AG04449 (cell line): Measurements from ENCODE around the gene VTA1.

Experiments used
- CTCF ChIA-PET: fragments of 350-600 bp; formaldehyde crosslinking; extraction: SDS; loops from one replicate; lab custom pipeline; 2021; ENCODE audit warnings: antibody characterized with exemption; lab: Yijun Ruan, JAX
- POLR2A ChIA-PET: fragments of 400-600, 350-600 bp; formaldehyde crosslinking; extraction: SDS; loops from one replicate; lab custom pipeline; 2020; ENCODE audit warnings: antibody characterized with exemption, inconsistent platforms; lab: Yijun Ruan, JAX
- DNase-seq: peaks from one replicate; pipeline ENCODE4 v3.0.0-alpha.2; 2010; ENCODE audit warnings: low read depth, low spot score
- H3K4me3 ChIP-seq: 2 replicates; pipeline ENCODE4 v1.5.1; 2011; ENCODE audit warnings: low read depth, mild to moderate bottlenecking, control low read depth, low read length
- TF ChIP-seq, protein P1 (sequence below): IDR thresholded peaks from one replicate; pipeline ENCODE4 v1.5.1; 2011; ENCODE audit warnings: mild to moderate bottlenecking, moderate library complexity, low read length, control low read depth, inconsistent platforms; ENCODE audit not compliant: insufficient read depth; ENCODE audit errors: missing control alignments

The VTA1 gene

DNA sequence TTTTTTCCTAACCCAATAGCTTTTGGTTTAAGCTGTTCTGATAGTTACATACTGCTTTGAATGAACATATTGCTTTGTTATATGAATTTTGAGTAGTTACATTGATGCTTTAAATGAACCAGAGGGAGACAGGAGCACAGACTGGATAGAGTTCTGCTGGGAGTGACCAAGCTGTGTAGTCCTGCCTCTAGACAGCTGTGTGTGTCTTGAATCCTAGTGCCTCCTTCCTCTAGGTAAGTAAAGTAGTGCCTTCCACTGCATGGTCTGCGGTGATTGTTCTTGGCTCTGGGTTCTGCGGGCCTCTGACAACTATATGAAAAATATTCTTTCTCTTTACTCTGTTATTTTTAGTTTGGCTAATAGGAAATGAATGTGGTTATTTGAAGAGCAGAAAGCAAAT lies 108.7 kb downstream of the VTA1 start:
- TF ChIP-seq, protein P1, sequence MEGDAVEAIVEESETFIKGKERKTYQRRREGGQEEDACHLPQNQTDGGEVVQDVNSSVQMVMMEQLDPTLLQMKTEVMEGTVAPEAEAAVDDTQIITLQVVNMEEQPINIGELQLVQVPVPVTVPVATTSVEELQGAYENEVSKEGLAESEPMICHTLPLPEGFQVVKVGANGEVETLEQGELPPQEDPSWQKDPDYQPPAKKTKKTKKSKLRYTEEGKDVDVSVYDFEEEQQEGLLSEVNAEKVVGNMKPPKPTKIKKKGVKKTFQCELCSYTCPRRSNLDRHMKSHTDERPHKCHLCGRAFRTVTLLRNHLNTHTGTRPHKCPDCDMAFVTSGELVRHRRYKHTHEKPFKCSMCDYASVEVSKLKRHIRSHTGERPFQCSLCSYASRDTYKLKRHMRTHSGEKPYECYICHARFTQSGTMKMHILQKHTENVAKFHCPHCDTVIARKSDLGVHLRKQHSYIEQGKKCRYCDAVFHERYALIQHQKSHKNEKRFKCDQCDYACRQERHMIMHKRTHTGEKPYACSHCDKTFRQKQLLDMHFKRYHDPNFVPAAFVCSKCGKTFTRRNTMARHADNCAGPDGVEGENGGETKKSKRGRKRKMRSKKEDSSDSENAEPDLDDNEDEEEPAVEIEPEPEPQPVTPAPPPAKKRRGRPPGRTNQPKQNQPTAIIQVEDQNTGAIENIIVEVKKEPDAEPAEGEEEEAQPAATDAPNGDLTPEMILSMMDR: no peak
- no peak overlapping the region for H3K4me3 ChIP-seq
- DNase-seq: no peak
- ChIA-PET POLR2A (no interaction called here), CTCF (interaction anchor here (0.6 to 0.8 kb wide), 2 partner anchors 8 to 22 kb away, joined by 3 read pairs; no protein-coding TSS in a partner anchor)

DNA sequence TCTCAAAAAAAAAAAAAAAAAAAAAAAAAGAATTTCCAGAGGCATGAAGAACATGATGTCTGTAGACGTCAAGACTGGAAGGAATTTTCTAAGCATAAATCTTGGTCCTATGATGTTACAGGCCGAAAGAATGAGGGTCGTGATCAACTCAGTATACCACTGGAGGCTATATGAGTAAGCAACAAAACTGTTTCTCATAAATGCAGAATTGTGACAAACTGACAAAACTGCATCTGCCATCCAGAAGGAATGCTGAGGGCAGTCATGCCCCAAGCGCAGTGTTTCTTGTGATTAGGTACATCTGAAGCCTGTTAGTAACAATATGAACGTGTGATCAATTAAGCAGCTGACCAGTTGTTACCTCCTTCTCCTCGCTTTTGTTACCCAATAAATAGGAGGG lies 111.2 kb downstream of the VTA1 start:
- POLR2A ChIA-PET: no interaction called here
- DNase-seq: no peak
- no peak overlapping the region for H3K4me3 ChIP-seq
- TF ChIP-seq, protein P1: no peak
- CTCF ChIA-PET: no interaction called here

DNA sequence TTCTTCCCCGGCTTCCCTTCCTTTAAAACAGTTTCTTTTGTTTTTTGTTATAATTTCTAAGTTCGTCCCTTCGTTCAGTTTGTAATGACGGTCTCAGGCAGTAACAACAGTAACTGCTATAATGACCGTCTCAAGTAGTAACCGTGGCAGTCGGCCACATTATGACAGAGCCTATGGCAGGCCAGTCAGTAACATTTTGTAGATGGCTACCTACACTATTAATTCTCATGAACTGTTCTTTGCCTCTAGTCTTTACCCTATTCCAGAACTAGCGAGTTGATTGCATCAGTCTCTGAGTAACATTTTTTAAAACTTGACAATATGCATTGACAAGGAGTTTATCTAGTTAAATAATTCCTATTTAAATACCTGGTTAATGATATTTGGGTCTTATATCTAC lies 111.7 kb downstream of the VTA1 start:
- DNase-seq: no peak
- POLR2A ChIA-PET: no interaction called here
- TF ChIP-seq, protein P1: no peak
- CTCF ChIA-PET: no interaction called here
- no peak overlapping the region for H3K4me3 ChIP-seq

- ChIA-PET CTCF (interaction anchor here (1.7 kb wide), 1 partner anchor 53 kb away, joined by 6 read pairs; no protein-coding TSS in a partner anchor), POLR2A (no interaction called here)
- no peak overlapping the region for H3K4me3 ChIP-seq
- no peak for DNase-seq
- TF ChIP-seq, protein P1: no peak
These were observed 113.7 kb downstream of the VTA1 start for GRCh38 chr6:142260748-142261147.

GRCh38 chr6:142262231-142262630 lies 115.2 kb downstream of the VTA1 start:
- CTCF ChIA-PET: no interaction called here
- DNase-seq: no peak
- POLR2A ChIA-PET: no interaction called here
- TF ChIP-seq, protein P1: no peak
- H3K4me3 ChIP-seq: no peak overlapping the region

GRCh38 chr6:142265476-142265875 lies 118.4 kb downstream of the VTA1 start:
- ChIA-PET POLR2A (no interaction called here), CTCF (interaction anchor here (1.1 to 1.5 kb wide), 3 partner anchors 11 to 109 kb away, joined by 3 read pairs; no protein-coding TSS in a partner anchor)
- TF ChIP-seq, protein P1: no peak
- no peak overlapping the region for H3K4me3 ChIP-seq
- no peak for DNase-seq
